Measurements from ENCODE around the gene ARMC12.

DNA sequence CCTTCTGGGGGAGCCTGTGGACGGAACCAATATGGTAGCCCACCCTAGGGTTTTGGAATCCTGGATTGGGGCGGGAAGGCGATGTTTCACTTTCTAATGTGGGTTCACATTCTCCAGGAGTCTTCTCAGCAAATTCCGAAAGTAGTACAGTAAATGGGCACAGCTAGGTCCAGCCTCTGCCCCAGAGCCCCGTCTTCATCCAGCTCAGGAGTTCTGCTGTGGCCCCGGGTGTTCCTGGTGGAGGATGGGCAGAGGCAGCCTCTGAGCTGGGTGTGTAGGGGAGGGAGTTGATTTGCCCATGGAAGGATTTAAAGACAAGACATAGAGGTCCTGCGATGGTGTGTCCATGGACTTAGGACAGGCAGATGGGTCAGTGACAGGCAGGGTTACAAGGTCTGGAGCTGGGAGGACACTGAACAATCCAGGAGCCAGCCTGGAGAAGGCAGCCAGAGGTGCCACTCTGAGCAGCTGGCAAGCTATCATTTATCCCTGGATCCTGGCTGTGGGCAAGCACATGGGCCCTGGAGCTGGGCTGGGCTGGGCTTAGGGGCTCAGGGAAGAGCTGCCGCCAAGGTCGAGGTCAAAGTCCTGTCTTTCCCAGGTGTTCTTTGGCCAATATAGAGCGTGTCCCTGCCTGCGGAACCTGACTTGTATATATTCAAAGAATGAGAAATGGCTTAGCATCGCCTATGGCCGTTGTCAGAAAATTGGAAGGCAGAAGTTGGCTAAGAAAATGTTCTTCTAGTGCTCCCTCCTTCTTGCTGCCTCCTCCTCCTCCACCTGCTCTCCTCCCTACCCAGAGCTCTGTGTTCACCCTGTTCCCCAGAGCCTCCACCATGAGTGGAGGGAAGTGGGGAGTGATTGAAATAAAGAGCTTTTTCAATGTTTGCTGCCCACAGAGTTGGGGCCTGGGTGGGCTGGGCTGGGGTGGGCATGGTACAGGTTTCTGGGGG is 50.7 kb downstream of the ARMC12 start:
- TF ChIP-seq EZH2 (IDR thresholded peaks at IDR 0.05; ENCODE audit: borderline replicate concordance, low read depth, low read length, severe bottlenecking) (no peak), POLR2A (IDR thresholded peaks at IDR 0.05; ENCODE audit: low read depth, low read length) (no peak), POLR2AphosphoS5 (IDR thresholded peaks at IDR 0.05; ENCODE audit: insufficient read depth, low read depth, low read length) (no peak)
- TF ChIP-seq, protein P1, sequence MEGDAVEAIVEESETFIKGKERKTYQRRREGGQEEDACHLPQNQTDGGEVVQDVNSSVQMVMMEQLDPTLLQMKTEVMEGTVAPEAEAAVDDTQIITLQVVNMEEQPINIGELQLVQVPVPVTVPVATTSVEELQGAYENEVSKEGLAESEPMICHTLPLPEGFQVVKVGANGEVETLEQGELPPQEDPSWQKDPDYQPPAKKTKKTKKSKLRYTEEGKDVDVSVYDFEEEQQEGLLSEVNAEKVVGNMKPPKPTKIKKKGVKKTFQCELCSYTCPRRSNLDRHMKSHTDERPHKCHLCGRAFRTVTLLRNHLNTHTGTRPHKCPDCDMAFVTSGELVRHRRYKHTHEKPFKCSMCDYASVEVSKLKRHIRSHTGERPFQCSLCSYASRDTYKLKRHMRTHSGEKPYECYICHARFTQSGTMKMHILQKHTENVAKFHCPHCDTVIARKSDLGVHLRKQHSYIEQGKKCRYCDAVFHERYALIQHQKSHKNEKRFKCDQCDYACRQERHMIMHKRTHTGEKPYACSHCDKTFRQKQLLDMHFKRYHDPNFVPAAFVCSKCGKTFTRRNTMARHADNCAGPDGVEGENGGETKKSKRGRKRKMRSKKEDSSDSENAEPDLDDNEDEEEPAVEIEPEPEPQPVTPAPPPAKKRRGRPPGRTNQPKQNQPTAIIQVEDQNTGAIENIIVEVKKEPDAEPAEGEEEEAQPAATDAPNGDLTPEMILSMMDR (IDR thresholded peaks at IDR 0.05; ENCODE audit: extremely low read depth in 1 of 2, insufficient read depth in 1 of 2, low read depth in 1 of 2, low read length in 2 of 2) = no peak
- TF ChIP-seq, protein P2, sequence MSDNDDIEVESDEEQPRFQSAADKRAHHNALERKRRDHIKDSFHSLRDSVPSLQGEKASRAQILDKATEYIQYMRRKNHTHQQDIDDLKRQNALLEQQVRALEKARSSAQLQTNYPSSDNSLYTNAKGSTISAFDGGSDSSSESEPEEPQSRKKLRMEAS (IDR thresholded peaks at IDR 0.05; ENCODE audit: insufficient read depth, insufficient read length) = no peak

Data from endothelial cell of umbilical vein (primary cell).